Stimulated activated CD8-positive, alpha-beta memory T cell treated with anti-CD3 and anti-CD28 coated beads, Interleukin-4, amount 100 ng/mL, for 1 hour (primary cell): Measurements from ENCODE around the gene DGKI.

Source experiments
- DNase-seq, 2 donors: peaks; one replicate each; pipeline ENCODE4 v3.0.0-alpha.2; 2020; ENCODE audit warnings: low read depth in 2 of 2, low spot score in 1 of 2

DGKI gene

DNA sequence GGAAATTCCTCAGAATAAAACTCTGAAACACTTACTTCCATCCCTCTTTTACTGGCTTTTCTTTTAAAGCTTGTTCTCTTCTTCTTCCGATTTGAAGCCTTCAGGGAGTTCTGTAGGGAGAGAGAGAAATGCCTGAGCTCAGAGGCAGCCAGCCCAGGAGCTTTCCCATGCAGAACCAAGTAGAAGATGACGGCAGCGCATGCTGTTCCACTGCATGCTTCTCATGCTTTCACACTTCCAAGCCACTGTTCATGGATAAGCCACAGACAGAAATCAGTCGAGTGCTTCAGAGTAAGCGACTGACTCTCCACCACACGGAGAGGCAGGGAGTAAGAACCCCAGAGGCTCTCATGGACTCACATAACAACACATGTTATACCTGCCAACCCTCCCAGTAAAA is 237.3 kb downstream of the DGKI start:
- no peak for DNase-seq

GRCh38 chr7:137606061-137606674 is 240.6 kb downstream of the DGKI start:
- DNase-seq: no peak

DNA sequence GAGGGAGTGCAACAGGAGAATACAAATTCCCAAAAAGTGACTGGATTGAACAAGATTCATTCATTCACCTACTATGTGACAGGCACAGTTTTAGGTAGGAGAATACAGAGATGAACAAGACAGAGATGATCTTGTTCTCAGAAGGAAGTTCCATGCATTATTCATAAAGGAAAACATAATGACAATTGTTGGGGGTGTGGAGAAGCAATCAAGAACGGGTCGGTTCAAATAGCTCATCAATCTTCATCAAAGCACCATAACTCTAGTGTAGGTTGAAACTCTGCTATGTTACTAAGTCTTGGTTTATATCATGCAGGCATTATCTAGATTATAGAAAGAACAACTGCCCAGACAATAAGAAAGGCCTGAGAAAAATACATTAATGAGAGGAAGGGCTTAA is 243.7 kb downstream of the DGKI start:
- no peak for DNase-seq

DNA sequence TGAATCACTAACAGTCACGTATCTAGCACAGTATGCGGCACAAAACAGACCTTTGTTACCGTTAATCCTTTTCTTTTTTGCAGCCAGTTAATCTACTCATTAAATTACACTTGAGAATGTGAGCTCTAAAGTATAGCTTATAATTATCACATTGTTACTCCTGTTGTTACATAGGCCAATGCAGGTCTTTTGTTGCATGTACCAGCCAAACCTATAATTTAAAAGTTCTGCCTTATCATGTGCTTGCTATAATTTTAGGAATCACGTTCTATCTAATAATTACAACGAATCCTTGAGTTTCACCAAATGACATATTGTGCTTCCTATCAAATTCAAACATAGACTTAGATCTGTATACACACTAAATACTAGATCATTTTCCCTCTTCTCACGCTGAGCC is 245.1 kb downstream of the DGKI start:
- DNase-seq: no peak

- DNase-seq: no peak
Measured at GRCh38 chr7:137597856-137598255, 248.9 kb downstream of the DGKI start.

GRCh38 chr7:137593115-137593711 is 253.6 kb downstream of the DGKI start:
- DNase-seq: no peak

DNA sequence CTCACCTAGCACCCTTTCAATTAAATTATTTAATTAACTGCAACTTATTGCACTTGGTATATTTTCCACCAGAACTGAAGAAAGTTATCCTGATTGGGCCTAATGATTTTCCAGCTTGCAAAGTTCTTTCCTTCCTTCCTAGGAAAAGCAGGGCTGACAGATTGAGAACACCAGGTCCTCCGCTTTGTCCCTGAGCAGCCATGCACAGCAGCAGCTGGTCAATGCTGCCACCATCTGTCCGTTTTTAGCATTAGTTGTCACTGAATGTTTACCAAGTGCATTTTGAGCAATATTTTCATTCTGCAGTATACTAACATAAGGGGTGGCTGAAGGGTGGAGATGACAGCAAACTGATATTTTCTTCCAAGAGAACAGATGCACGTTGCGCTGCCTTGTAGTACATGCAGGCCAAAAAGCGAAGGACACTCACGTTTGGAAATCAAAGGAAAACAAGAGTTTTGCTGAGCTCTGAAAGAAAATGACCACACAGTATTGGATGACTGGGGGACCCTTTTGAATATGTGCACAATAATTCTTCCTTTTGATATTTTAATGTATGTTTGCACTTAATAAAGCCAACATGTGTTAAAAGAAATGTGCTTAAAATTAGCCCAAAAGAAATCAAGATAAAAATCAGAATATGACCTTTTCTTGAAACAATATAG is 254.4 kb downstream of the DGKI start:
- no peak for DNase-seq

GRCh38 chr7:137591421-137591837 is 255.3 kb downstream of the DGKI start:
- no peak for DNase-seq

DNA sequence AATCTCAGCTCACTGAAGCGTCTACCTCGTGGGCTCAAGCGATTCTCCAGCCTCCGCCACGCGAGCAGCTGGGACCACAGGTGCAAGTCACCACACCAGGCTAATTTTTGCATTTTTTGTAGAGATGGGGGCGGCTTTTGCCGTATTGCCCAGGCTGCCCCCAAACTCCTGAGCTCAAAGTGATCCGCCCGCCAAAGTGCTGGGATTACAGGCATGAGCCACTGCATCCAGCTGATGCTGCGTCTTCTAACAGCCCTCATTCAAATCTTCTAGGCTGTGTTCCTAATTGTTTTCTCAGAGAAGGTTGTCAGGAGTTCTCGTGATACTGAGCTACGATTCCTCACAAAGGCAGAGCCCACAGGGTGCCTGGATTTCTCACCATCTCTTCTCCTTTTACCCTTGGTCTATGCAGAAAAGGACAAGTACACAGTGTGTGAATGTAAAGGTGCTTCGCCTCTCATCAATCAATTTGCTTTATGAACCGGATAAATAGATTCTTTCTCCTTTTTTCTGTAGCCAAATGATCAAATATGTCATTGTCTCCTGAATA is 255.9 kb downstream of the DGKI start:
- DNase-seq: no peak

DNA sequence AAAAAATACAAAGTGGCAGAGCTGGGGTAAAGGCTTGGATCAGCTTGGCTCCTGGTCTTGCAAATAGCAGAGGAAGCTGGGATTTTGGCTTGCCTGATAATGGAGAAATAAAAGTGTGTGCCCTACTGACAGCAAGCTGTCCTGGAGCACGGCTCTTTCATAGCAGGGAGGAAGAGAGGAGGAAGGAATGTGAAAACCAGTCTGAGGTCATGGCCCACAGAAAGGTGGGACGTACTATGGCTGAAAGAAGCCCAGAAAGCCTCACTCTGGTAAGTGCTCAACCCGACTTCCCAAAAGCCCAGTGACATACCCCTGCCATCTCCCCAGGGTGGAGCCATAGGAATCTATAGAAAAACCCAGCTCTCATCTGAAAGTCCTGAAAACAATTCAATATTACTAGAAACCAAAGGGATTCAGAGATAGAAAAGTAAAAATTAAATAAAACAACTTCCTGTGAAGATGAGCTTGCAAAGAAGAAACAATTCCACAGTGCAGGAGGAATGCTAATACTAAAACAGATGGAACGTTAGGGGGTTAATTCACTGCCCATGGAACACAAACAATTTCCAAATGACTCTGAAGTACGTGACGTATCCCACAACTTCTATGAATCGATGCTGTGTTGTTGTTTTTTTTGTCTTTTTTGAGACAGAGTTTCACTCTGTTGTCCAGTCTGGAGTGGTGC is 256.6 kb downstream of the DGKI start:
- DNase-seq: no peak

GRCh38 chr7:137587326-137587725 is 259.4 kb downstream of the DGKI start:
- no peak for DNase-seq

DNA sequence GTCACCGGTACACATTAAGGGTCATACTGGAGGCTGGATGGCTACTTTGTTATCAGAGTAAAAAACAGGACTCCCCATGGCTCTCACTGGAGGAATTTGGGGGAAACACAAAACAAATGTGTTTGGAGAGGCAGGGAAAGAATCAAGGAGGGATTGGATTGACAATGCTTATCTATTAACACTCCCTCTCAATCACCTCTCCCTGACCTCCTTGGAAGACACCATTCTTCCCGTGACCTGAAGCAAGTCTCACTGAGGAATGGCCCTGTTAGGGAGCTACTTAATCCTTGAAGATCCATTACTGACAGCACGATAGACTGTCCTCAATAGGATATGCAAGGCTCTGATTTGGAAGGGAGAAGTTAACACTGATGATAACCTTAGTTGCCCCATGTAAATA is 261.2 kb downstream of the DGKI start:
- no peak for DNase-seq

DNA sequence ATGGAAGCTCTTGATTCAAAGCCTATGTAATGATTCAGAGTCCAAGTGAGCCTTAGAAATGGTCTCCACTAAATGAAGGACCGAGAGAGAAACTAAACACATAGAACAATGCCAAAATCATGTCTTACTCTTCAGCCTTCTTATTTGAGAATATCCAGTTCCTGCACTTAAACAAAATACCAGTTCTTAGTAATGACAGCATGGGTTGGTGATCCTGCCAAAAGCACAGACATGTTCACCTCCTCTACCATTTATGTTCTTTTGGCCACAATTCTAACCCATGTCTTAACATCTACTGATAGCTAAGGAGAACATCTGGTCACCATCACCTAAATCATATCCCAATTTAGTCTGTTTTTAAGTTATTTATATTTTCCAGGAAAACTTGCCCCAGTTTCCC is 263.6 kb downstream of the DGKI start:
- no peak for DNase-seq

DNA sequence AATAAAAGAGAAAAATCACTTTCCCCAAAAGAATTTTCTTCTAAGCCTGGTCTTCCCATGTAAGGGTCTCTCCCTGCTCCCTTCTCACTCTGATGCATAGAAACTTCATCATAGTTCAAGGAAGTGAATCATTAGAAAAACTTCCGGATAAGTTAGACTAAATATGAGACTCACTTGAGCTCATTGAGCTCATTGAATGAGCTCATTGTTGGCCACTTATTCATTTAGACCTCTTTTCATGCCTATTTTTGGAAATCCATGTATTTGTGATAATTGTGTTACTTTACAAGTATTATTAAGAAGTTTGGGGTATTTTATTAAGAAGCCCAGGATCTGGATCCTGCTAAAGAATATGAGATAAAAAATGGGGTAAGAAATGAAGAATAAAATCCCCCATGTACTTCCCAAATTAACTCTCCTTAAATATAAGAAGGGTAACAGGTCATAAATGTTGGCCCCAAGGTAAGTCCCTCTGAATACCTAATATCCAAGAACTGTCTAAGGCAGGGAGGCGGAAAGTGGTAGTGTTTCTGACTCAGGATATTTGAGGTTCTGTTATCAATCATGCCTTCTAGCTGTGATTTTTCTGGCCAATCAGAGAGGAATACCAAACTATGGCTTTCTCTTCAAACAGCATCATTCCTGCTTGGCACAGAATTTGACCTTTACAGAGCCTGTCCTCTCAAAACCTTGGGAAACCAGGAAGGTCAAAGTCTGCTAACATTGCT is 266.7 kb downstream of the DGKI start:
- DNase-seq: no peak

GRCh38 chr7:137578541-137578940 is 268.2 kb downstream of the DGKI start:
- DNase-seq: no peak

- DNase-seq: no peak
Measured at GRCh38 chr7:137577184-137577583, 269.6 kb downstream of the DGKI start.

DNA sequence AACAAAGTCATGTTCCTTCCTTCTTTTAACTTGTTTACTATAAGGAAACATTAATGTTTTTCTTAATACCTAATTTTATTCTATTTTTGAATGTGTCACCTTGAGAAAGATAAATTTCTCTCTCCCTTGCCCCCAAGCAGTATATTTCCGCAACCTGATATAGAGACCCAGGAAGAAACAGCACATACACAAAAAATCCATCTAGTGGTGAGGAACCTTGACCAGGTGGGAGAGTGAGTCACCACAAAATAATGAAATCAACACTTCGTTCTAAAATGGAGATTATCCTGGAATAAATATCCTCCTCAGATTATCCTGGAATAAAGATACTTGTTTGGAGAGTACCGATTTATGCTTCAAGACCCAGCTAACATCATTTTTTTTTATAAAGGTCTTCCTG is 270.3 kb downstream of the DGKI start:
- DNase-seq: no peak

- DNase-seq: no peak
Measured at GRCh38 chr7:137574812-137575211, 272.0 kb downstream of the DGKI start.

DNA sequence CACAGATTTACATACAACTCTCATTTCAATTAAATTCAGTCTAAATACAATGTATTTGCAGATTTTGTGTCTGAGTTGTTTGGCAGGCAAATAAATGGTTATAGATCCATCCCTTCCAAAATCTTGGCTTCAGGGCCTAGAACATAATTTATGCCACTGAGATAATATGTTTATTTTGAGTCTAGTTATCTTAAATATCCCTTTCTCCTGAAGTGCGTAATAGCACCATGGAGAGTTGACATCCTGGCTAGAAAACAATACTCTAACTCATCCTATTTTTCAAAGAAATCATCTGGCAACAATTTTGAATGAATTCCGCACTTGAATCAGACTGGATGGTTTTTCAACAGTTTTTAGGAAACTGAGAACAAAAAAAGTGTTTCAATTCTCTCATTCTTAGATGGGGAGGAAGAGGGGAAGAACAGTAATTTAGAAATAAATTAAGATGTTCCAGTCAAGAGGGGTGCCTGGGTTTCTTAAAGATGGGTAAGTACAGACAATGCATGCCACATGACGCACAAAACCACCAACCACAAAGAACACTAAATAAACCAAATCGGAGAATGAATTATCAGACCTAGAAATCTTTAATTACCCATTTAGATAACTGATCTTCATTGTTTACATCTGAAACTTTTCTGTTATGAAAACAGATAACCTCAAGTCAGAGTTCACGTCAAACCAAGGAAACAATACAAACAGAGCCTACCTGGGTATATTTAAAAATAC is 274.6 kb downstream of the DGKI start:
- DNase-seq: no peak

DNA sequence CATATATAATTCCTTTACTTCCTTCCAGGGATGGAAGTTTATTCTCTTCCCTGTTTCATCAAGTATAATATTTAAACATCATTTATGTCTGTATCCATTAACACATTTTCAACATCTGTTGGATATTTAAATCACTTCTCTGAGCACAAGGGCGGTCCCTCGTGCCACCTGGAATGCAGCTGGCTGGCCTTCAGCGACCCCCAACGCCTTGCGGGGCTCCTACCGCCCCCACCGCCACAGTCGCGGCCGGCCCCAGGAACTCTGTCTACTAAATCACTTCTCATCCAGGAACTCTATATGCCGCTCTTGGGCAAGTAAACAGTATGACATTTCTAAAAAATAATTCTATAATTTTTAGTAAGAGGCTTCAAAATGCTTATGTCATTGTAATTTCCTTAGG is 282.1 kb downstream of the DGKI start:
- no peak for DNase-seq

DNA sequence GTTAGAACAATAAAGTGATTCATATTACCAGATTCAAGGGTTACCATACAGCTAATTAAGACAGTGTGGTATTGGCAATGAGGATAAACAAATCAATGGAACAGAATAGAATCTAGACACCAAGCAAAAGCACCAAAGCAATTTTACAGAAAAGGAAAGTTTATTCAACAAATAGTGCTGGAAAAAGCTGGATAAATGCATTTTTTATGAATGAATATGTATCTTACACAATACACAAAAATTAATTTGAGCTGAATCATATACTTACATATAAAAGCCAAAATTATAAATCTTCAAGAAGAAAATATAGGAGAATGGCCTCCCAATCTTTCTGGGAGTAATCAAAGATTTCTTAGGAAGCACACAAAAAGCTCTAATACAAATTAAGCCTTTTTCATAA is 282.8 kb downstream of the DGKI start:
- DNase-seq: no peak
